SK-N-SH treated with all-trans-retinoic acid at 6 μM for 48 hours (cell line): ENCODE results near the gene TNPO2.

Experiments
- ATAC-seq: fragments of 200-7000 bp; cut with Tn5 transposase; 3 replicates; pipeline ENCODE4 v1.9.1; 2020; ENCODE audit warnings: mild to moderate bottlenecking, moderate library complexity
- ARNTL ChIP-seq: fragments of 450-650 bp; formaldehyde crosslinking; IDR thresholded peaks from 2 replicates; pipeline ENCODE4 v1.5.0; 2020; ENCODE audit warnings: low read depth, mild to moderate bottlenecking, moderate library complexity, borderline replicate concordance
- BACH2 ChIP-seq: fragments of 250-450 bp; sonication (Bioruptor Pico); IDR thresholded peaks from 2 replicates; pipeline ENCODE4 v1.9.0; 2021; ENCODE audit warnings: mild to moderate bottlenecking, borderline replicate concordance
- CSDC2 ChIP-seq: fragments of 250-450 bp; sonication (Bioruptor Pico); IDR thresholded peaks from 2 replicates; pipeline ENCODE4 v1.5.0; 2020; ENCODE audit warnings: mild to moderate bottlenecking, moderate library complexity
- ESRRG ChIP-seq: fragments of 250-450 bp; sonication (Bioruptor Pico); IDR thresholded peaks from 2 replicates; pipeline ENCODE4 v1.6.1; 2021; ENCODE audit warnings: mild to moderate bottlenecking
- GLIS3 ChIP-seq: fragments of 250-450 bp; sonication (Bioruptor Pico); IDR thresholded peaks from 2 replicates; pipeline ENCODE4 v1.5.0; 2020; ENCODE audit warnings: mild to moderate bottlenecking, moderate library complexity
- ISL1 ChIP-seq: fragments of 250-450 bp; sonication (Bioruptor Pico); IDR thresholded peaks from 2 replicates; pipeline ENCODE4 v2.1.2; 2022; ENCODE audit warnings: mild to moderate bottlenecking, moderate library complexity
- OSR1 ChIP-seq: fragments of 250-450 bp; sonication (Bioruptor Pico); IDR thresholded peaks from 2 replicates; pipeline ENCODE4 v1.8.0; 2022; ENCODE audit warnings: moderate library complexity, mild to moderate bottlenecking, inconsistent platforms
- PPARA ChIP-seq: fragments of 250-450 bp; sonication (Bioruptor Pico); IDR thresholded peaks from 2 replicates; pipeline ENCODE4 v1.5.0; 2020; ENCODE audit warnings: mild to moderate bottlenecking, borderline replicate concordance
- SNAI2 ChIP-seq: fragments of 250-450 bp; sonication (Bioruptor Pico); IDR thresholded peaks from 2 replicates; pipeline ENCODE4 v1.5.0; 2020; ENCODE audit warnings: mild to moderate bottlenecking, moderate library complexity
- TCF4 ChIP-seq: fragments of 250-450 bp; sonication (Bioruptor Pico); IDR thresholded peaks from 2 replicates; pipeline ENCODE4 v1.8.0; 2021; ENCODE audit warnings: mild to moderate bottlenecking, moderate library complexity, borderline replicate concordance
- TOX ChIP-seq: fragments of 250-450 bp; sonication (Bioruptor Pico); IDR thresholded peaks from 2 replicates; pipeline ENCODE4 v1.8.0; 2021; ENCODE audit warnings: mild to moderate bottlenecking, moderate library complexity, borderline replicate concordance
- ZC3H10 ChIP-seq: fragments of 250-450 bp; sonication (Bioruptor Pico); IDR thresholded peaks from 2 replicates; pipeline ENCODE4 v1.5.1; 2021; ENCODE audit warnings: mild to moderate bottlenecking, moderate library complexity
- ZFP3 ChIP-seq: fragments of 250-450 bp; sonication (Bioruptor Pico); IDR thresholded peaks from 2 replicates; pipeline ENCODE4 v1.5.0; 2020; ENCODE audit warnings: mild to moderate bottlenecking, moderate library complexity
- ZFP30 ChIP-seq: fragments of 450-650 bp; formaldehyde crosslinking; IDR thresholded peaks from 2 replicates; pipeline ENCODE4 v1.5.0; 2022; ENCODE audit warnings: mild to moderate bottlenecking, moderate library complexity
- ZNF565 ChIP-seq: fragments of 450-650 bp; formaldehyde crosslinking; conservative IDR thresholded peaks from 2 replicates; pipeline ENCODE4 v1.5.0; 2020; ENCODE audit warnings: low read depth, mild to moderate bottlenecking, moderate library complexity
- ZNF70 ChIP-seq: fragments of 450-650 bp; formaldehyde crosslinking; IDR thresholded peaks from 2 replicates; pipeline ENCODE4 v1.5.0; 2020; ENCODE audit warnings: mild to moderate bottlenecking, moderate library complexity
- ZNF8 ChIP-seq: fragments of 450-650 bp; formaldehyde crosslinking; IDR thresholded peaks from 2 replicates; pipeline ENCODE4 v1.5.0; 2020; ENCODE audit warnings: mild to moderate bottlenecking, moderate library complexity
- TF ChIP-seq, protein P1 (sequence below): fragments of 250-450 bp; sonication (Bioruptor Pico); IDR thresholded peaks from 2 replicates; pipeline ENCODE4 v1.5.0; 2020; ENCODE audit warnings: mild to moderate bottlenecking, moderate library complexity
- TF ChIP-seq, protein P2 (sequence below): fragments of 250-450 bp; sonication (Bioruptor Pico); IDR thresholded peaks from 2 replicates; pipeline ENCODE4 v1.8.0; 2020; ENCODE audit warnings: mild to moderate bottlenecking, moderate library complexity, borderline replicate concordance
- TF ChIP-seq, protein P3 (sequence below): fragments of 250-450 bp; sonication (Bioruptor Pico); IDR thresholded peaks from 2 replicates; pipeline ENCODE4 v1.8.0; 2021; ENCODE audit warnings: low read depth, mild to moderate bottlenecking, moderate library complexity, borderline replicate concordance
- TF ChIP-seq, protein P4 (sequence below): fragments of 250-450 bp; sonication (Bioruptor Pico); IDR thresholded peaks from 2 replicates; pipeline ENCODE4 v1.5.1; 2020; ENCODE audit warnings: low read depth, mild to moderate bottlenecking, moderate library complexity
- TF ChIP-seq, protein P5 (sequence below): fragments of 250-450 bp; sonication (Bioruptor Pico); IDR thresholded peaks from 2 replicates; pipeline ENCODE4 v1.5.1; 2021; ENCODE audit warnings: mild to moderate bottlenecking, moderate library complexity

TNPO2 gene

DNA sequence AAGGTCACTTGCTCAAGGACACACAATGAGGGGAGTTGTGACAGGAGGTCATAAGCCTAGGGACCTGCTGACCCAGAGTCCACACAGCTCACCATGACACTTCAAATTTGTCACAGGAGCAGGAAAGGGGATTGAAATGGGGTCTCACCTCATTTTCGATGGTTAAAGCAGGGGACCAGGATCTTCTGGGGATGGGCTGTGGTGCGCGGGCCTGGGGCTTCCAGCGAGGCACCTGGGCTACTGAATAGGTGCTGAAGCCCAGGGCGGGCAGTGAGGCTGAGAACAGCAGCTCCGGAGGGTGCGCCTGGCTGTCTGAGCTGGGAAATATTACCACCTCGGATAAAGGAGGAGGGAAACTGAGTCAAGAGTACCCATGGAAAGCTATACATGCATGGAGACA lies 68.2 kb downstream of the TNPO2 start:
- TF ChIP-seq CSDC2 (CRISPR knock-in tag) (no peak), BACH2 (CRISPR knock-in tag) (no peak), OSR1 (CRISPR knock-in tag) (no peak), ZC3H10 (no peak), ZNF8 (CRISPR knock-in tag) (no peak), ZFP3 (CRISPR knock-in tag) (no peak), SNAI2 (CRISPR knock-in tag) (no peak), ARNTL (CRISPR knock-in tag) (no peak), ISL1 (CRISPR knock-in tag) (no peak), TCF4 (CRISPR knock-in tag) (no peak), ZNF565 (CRISPR knock-in tag) (no peak), ESRRG (CRISPR knock-in tag) (no peak), ZFP30 (no peak), TOX (no peak)
- TF ChIP-seq, protein P1, sequence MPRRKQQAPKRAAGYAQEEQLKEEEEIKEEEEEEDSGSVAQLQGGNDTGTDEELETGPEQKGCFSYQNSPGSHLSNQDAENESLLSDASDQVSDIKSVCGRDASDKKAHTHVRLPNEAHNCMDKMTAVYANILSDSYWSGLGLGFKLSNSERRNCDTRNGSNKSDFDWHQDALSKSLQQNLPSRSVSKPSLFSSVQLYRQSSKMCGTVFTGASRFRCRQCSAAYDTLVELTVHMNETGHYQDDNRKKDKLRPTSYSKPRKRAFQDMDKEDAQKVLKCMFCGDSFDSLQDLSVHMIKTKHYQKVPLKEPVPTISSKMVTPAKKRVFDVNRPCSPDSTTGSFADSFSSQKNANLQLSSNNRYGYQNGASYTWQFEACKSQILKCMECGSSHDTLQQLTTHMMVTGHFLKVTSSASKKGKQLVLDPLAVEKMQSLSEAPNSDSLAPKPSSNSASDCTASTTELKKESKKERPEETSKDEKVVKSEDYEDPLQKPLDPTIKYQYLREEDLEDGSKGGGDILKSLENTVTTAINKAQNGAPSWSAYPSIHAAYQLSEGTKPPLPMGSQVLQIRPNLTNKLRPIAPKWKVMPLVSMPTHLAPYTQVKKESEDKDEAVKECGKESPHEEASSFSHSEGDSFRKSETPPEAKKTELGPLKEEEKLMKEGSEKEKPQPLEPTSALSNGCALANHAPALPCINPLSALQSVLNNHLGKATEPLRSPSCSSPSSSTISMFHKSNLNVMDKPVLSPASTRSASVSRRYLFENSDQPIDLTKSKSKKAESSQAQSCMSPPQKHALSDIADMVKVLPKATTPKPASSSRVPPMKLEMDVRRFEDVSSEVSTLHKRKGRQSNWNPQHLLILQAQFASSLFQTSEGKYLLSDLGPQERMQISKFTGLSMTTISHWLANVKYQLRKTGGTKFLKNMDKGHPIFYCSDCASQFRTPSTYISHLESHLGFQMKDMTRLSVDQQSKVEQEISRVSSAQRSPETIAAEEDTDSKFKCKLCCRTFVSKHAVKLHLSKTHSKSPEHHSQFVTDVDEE = no peak
- TF ChIP-seq, protein P2, sequence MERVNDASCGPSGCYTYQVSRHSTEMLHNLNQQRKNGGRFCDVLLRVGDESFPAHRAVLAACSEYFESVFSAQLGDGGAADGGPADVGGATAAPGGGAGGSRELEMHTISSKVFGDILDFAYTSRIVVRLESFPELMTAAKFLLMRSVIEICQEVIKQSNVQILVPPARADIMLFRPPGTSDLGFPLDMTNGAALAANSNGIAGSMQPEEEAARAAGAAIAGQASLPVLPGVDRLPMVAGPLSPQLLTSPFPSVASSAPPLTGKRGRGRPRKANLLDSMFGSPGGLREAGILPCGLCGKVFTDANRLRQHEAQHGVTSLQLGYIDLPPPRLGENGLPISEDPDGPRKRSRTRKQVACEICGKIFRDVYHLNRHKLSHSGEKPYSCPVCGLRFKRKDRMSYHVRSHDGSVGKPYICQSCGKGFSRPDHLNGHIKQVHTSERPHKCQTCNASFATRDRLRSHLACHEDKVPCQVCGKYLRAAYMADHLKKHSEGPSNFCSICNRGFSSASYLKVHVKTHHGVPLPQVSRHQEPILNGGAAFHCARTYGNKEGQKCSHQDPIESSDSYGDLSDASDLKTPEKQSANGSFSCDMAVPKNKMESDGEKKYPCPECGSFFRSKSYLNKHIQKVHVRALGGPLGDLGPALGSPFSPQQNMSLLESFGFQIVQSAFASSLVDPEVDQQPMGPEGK (CRISPR knock-in tag) = no peak
- TF ChIP-seq, protein P3, sequence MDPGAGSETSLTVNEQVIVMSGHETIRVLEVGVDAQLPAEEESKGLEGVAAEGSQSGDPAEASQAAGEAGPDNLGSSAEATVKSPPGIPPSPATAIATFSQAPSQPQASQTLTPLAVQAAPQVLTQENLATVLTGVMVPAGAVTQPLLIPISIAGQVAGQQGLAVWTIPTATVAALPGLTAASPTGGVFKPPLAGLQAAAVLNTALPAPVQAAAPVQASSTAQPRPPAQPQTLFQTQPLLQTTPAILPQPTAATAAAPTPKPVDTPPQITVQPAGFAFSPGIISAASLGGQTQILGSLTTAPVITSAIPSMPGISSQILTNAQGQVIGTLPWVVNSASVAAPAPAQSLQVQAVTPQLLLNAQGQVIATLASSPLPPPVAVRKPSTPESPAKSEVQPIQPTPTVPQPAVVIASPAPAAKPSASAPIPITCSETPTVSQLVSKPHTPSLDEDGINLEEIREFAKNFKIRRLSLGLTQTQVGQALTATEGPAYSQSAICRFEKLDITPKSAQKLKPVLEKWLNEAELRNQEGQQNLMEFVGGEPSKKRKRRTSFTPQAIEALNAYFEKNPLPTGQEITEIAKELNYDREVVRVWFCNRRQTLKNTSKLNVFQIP (CRISPR knock-in tag) = no peak
- TF ChIP-seq, protein P4, sequence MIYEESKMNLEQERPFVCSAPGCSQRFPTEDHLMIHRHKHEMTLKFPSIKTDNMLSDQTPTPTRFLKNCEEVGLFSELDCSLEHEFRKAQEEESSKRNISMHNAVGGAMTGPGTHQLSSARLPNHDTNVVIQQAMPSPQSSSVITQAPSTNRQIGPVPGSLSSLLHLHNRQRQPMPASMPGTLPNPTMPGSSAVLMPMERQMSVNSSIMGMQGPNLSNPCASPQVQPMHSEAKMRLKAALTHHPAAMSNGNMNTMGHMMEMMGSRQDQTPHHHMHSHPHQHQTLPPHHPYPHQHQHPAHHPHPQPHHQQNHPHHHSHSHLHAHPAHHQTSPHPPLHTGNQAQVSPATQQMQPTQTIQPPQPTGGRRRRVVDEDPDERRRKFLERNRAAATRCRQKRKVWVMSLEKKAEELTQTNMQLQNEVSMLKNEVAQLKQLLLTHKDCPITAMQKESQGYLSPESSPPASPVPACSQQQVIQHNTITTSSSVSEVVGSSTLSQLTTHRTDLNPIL (CRISPR knock-in tag) = no peak
- TF ChIP-seq, protein P5, sequence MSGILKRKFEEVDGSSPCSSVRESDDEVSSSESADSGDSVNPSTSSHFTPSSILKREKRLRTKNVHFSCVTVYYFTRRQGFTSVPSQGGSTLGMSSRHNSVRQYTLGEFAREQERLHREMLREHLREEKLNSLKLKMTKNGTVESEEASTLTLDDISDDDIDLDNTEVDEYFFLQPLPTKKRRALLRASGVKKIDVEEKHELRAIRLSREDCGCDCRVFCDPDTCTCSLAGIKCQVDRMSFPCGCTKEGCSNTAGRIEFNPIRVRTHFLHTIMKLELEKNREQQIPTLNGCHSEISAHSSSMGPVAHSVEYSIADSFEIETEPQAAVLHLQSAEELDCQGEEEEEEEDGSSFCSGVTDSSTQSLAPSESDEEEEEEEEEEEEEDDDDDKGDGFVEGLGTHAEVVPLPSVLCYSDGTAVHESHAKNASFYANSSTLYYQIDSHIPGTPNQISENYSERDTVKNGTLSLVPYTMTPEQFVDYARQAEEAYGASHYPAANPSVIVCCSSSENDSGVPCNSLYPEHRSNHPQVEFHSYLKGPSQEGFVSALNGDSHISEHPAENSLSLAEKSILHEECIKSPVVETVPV (CRISPR knock-in tag) = no peak
- TF ChIP-seq, all 23 proteins: peak for 0
- ATAC-seq = no peak

DNA sequence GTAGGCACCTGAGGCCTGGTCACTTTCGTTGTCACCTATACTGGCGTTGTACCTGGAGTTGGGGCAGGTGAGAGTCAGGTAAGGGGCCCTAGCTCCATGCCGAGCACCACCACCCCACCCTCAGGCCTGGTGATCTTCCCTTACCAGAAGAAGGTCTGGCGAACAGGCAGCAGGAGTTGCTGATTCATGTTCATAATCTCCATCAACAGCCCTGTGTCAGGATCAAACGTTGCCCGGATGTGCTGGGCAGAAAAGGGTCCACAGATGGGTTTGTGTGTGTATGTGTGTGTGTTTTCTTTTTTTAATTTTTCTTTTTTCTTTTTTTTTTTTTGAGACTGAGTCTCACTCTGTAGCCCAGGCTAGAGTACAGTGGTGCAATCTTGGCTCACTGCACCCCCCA lies 71.5 kb downstream of the TNPO2 start:
- ATAC-seq = no peak
- TF ChIP-seq OSR1 (CRISPR knock-in tag) (no peak), ZFP30 (no peak), PPARA (CRISPR knock-in tag) (no peak), TOX (no peak), ISL1 (CRISPR knock-in tag) (no peak), ZFP3 (CRISPR knock-in tag) (no peak), SNAI2 (CRISPR knock-in tag) (no peak), ZNF70 (CRISPR knock-in tag) (no peak), ZC3H10 (no peak), GLIS3 (no peak), ARNTL (CRISPR knock-in tag) (no peak), ESRRG (CRISPR knock-in tag) (no peak)
- TF ChIP-seq, protein P4 (CRISPR knock-in tag) = no peak
- TF ChIP-seq, protein P2 (CRISPR knock-in tag) = no peak
- TF ChIP-seq, protein P3 (CRISPR knock-in tag) = no peak
- TF ChIP-seq, protein P5 (CRISPR knock-in tag) = no peak
